ENCODE data around the gene TDRD12.
"Not testable (repeated sequence)": the region's sequence is repeated elsewhere in the genome, so short reads cannot be mapped to it uniquely, and the experiment has no call there.

TDRD12 gene

DNA sequence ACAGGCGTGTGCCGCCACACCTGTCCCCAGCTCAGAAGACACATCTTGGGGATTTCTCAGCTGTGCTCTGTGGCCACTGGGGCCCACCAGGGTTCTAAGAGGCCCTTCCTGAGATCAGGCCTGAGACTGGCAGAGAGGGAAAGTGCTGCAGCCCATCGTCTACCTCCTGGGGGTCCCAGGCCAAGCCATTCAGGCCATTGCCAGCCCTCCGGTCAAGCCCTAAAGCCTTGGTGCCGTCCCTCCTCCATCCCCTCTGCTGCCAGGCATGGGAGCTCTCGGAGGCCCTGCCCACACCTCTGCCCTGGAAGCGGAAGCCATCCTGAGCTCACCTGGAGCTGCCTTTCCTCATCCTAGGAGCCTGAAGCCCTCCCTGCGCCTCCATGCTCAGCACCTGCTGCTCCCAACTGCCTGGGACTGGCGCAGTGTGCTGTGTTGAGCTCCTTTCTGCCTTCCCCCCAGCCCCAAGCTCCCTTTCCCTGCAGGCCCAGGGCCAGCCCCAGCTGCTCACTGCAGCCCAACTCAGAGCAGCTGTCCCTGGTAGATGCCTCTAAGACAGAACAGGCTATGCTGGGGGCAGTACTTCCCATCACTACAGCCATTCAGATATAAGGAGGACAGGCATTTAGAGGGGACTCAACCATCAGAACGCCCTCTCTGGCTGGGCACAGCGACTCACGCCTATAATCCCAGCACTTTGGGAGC, 147.1 kb downstream of the TDRD12 start:
- TF ChIP-seq POLR2A (IDR thresholded peaks at IDR 0.05; ENCODE audit: extremely low read depth, insufficient read length) (no peak), MYC (IDR thresholded peaks at IDR 0.05; ENCODE audit: low read depth, low read length) (no peak)
- TF ChIP-seq, protein P1, sequence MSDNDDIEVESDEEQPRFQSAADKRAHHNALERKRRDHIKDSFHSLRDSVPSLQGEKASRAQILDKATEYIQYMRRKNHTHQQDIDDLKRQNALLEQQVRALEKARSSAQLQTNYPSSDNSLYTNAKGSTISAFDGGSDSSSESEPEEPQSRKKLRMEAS (IDR thresholded peaks at IDR 0.05; ENCODE audit: low read depth, low read length) = no peak
- TF ChIP-seq, protein P2, sequence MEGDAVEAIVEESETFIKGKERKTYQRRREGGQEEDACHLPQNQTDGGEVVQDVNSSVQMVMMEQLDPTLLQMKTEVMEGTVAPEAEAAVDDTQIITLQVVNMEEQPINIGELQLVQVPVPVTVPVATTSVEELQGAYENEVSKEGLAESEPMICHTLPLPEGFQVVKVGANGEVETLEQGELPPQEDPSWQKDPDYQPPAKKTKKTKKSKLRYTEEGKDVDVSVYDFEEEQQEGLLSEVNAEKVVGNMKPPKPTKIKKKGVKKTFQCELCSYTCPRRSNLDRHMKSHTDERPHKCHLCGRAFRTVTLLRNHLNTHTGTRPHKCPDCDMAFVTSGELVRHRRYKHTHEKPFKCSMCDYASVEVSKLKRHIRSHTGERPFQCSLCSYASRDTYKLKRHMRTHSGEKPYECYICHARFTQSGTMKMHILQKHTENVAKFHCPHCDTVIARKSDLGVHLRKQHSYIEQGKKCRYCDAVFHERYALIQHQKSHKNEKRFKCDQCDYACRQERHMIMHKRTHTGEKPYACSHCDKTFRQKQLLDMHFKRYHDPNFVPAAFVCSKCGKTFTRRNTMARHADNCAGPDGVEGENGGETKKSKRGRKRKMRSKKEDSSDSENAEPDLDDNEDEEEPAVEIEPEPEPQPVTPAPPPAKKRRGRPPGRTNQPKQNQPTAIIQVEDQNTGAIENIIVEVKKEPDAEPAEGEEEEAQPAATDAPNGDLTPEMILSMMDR (IDR thresholded peaks at IDR 0.05; ENCODE audit: low read depth, low read length) = no peak
- no peak for DNase-seq (ENCODE audit: low read depth)
- H3K4me3 ChIP-seq (ENCODE audit: low read depth, low read length) = no peak overlapping the region

DNA sequence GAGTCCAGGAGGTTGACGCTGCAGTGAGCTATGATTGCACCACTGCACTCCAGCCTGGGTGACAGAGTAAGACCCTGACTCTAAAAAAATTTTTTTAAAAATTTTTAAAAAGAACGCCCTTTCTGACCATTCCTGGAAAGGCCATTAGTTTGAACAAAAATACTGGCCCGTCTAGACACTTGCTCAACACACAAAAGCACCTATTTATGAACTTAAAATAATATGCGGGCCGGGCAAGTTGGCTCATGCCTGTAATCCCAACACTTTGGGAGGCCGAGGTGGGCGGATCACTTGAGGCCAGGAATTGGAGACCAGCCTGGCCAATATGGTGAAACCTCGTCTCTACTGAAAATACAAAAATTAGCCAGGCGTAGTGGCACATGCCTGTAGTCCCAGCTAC, 147.9 kb downstream of the TDRD12 start:
- DNase-seq (ENCODE audit: low read depth); H3K4me3 ChIP-seq (ENCODE audit: low read depth, low read length): not testable (repeated sequence)

DNA sequence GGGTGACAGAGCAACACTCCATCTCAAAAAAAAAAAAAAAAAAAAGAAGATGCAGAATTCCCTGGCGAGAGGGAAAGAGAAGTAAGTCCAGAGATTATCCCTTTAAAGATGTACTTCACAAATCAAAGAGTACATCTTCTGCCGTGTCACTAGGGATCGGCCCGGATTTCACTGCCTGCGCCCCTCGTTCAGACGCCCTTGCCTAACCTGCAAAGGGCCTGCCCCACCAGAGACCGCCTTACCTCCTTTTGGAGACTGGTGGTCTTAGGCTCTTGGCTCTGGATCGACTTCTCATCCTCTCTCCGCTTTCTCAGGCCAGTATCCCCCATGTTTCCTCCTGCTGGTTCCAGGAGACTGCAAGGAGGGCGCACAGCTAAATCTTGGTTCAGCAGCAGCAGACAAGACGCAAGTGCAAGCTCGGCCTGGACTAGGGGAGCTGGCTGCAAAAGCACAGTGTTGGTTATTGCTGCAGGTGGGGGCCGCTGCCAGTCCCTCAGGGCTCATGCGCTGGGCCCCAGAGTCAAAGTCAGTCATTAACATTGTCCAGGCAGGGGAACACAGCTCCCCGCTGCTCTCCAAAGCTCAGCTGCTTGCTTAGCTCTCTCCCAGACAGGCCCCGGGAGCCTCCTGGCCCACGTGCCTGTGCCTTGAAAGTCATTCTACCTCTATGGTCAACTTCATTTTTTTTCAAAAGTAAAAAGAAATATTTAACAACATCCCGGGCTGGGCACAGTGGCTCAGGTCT, 148.8 kb downstream of the TDRD12 start:
- TF ChIP-seq, protein P1 (IDR thresholded peaks at IDR 0.05; ENCODE audit: low read depth, low read length) = no peak
- TF ChIP-seq MYC (IDR thresholded peaks at IDR 0.05; ENCODE audit: low read depth, low read length) (no peak), POLR2A (IDR thresholded peaks at IDR 0.05; ENCODE audit: extremely low read depth, insufficient read length) (no peak)
- TF ChIP-seq, protein P2 (IDR thresholded peaks at IDR 0.05; ENCODE audit: low read depth, low read length) = no peak
- H3K4me3 ChIP-seq (ENCODE audit: low read depth, low read length) = no peak overlapping the region
- no peak for DNase-seq (ENCODE audit: low read depth)

DNA sequence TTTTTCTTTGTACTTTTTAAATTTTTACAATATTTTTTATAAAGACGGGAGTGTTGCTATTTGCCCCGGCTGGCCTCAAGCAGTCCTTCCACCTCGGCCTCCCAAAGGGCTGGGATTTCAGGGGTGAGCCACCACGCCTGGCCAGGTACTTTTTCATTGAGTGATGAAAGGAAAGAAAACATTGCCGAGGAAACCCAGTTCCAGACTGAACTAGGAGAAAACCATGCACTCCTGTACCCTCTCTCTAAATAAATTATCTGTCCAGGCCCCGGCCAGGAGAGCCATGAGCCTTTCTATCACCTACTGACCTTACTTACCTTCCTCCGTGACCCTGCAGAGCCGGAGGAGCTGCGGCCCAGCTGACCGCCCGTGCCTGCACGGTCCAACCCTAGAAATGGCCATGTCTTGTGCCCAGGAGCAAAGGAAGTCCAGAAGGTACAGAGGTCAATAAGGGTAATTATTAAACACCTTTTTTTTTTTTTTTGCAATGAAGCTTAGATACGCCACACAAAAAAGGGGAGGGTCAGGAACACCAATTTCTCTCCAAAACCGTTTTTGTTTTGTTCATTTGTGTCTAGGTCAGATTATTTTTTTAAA, 149.9 kb downstream of the TDRD12 start, which contains the start of gene SLC7A9:
TSS of gene SLC7A9 (minus strand) at position 399 of the 597 bp plus-strand sequence. CDS start 1,233 bp downstream, outside the sequence.
- no peak within 1 kb of the TSS for H3K4me3 ChIP-seq (ENCODE audit: low read depth, low read length)
- TF ChIP-seq, protein P1 (IDR thresholded peaks at IDR 0.05; ENCODE audit: low read depth, low read length) = no peak
- TF ChIP-seq, protein P2 (IDR thresholded peaks at IDR 0.05; ENCODE audit: low read depth, low read length) = no peak
- no peak for TF ChIP-seq MYC (IDR thresholded peaks at IDR 0.05; ENCODE audit: low read depth, low read length)
- no peak for DNase-seq (ENCODE audit: low read depth)

DNA sequence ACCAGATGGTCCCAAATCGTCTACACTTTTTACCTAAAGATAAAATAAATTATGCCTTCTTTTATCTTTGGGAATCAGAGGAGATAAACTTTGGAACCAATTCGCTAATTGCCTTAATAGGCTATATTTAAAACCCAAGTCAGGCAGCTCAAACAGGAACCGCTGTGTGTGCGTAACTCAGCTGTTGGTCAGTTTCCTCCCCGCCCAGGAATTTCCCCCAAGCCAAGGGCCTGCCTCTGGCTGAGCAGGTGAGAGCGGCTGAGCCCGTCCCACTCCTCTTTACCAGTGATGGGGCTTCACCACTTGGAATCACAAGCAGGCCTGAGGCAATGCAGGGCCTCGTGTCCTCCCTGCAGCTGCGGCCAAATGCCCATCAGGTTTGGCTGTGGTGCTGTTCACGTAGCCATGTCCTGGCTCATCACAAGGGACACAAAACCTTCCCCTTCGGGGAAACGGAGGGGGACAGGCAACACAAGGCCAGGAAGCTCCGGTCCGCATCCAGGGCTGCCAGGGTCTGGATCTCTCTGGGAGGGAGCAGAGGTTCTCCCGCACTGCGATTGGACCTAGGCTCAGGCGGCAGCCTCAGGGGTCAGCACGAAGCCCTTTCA, 150.5 kb downstream of the TDRD12 start:
- TF ChIP-seq, protein P2 (IDR thresholded peaks at IDR 0.05; ENCODE audit: low read depth, low read length) = no peak
- TF ChIP-seq, protein P1 (IDR thresholded peaks at IDR 0.05; ENCODE audit: low read depth, low read length) = no peak
- TF ChIP-seq POLR2A (IDR thresholded peaks at IDR 0.05; ENCODE audit: extremely low read depth, insufficient read length) = no peak
- TF ChIP-seq MYC (IDR thresholded peaks at IDR 0.05; ENCODE audit: low read depth, low read length) = no peak
- H3K4me3 ChIP-seq (ENCODE audit: low read depth, low read length) = no peak overlapping the region
- DNase-seq (ENCODE audit: low read depth) = no peak

DNA sequence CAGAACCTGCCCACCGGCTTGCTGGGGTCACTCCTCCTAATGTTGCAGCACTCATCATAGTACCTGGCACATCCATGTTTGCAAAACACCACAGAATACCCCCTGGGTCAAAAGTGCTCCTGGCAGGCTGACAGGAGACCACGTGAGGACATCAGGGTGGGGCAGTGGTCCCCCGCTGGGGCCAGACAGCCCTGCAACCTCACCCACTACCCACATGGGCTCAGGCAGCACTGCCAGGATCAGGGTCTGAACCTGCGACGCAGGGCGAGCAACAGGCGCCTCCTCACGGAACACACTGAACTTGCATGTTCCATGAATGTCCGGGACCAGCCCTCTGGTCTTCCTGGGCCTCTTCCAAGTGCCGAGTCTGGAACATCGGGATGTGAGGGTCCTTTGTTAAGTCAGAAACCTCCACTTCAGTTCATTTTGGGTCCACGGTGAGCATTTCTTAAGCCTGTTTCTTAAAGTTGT, 151.4 kb downstream of the TDRD12 start:
- no peak overlapping the region for H3K4me3 ChIP-seq (ENCODE audit: low read depth, low read length)
- no peak for DNase-seq (ENCODE audit: low read depth)
- no peak for TF ChIP-seq POLR2A (IDR thresholded peaks at IDR 0.05; ENCODE audit: extremely low read depth, insufficient read length)
- no peak for TF ChIP-seq MYC (IDR thresholded peaks at IDR 0.05; ENCODE audit: low read depth, low read length)
- TF ChIP-seq, protein P2 (IDR thresholded peaks at IDR 0.05; ENCODE audit: low read depth, low read length) = no peak
- TF ChIP-seq, protein P1 (IDR thresholded peaks at IDR 0.05; ENCODE audit: low read depth, low read length) = no peak

All from NB4 (cell line).